Colonic mucosa (tissue), 4 donors: ENCODE results near the gene RAPGEF5. TPM values are rescaled to one million over a fixed set of nuclear protein-coding genes. Genes with fewer than 3 reads are reported as not detected.

Source experiments
- DNase-seq: peaks from one replicate; pipeline ENCODE4 v3.0.0-alpha.2; 2020
- H3K27ac ChIP-seq: fragments of 200-600 bp; one replicate; pipeline ENCODE4 v1.8.0; 2021
- H3K27me3 ChIP-seq: fragments of 200-600 bp; one replicate; pipeline ENCODE4 v1.8.0; 2021
- H3K36me3 ChIP-seq: fragments of 200-600 bp; one replicate; pipeline ENCODE4 v1.8.0; 2021
- H3K4me1 ChIP-seq: fragments of 200-600 bp; one replicate; pipeline ENCODE4 v1.8.0; 2021; ENCODE audit warnings: mild to moderate bottlenecking
- H3K4me3 ChIP-seq: fragments of 200-600 bp; one replicate; pipeline ENCODE4 v1.8.0; 2021
- H3K9ac ChIP-seq, 2 donors: one replicate each; pipeline ENCODE4 v1.7.0; 2013; ENCODE audit warnings: control low read depth in 2 of 2, low read depth in 2 of 2, low read length in 2 of 2
- H3K9me3 ChIP-seq: fragments of 200-600 bp; one replicate; pipeline ENCODE4 v1.8.0; 2021
- CTCF ChIP-seq: fragments of 200-600 bp; IDR thresholded peaks from one replicate; pipeline ENCODE4 v1.8.0; 2022; ENCODE audit warnings: antibody characterized with exemption, mild to moderate bottlenecking
- intact Hi-C: fragments of 100-400 bp; cut with DNase I; formaldehyde crosslinking; loops from one replicate; pipeline ENCODE4 v1.14.1; 2022
- total RNA-seq, 2 donors: library from RNA; stranded (reverse); fragmentation: NEBNext Ultra II Directional in 1 of 2; extraction: Animal tissue kit (Norgen Biotek cat#: 25700) in 1 of 2; gene quantifications; one replicate each; pipeline ENCODE4 v1.2.1, GENCODE V29; 2021
- donor health status: healthy.
- donor health status: DM: no; HTN: no; CAD: no.
- donor health status: DM: no; HTN: no; CAD: no.

RAPGEF5 gene
- total RNA-seq, 2 donors from 2014 or later, result 39.9 to 42.2 TPM

- H3K9ac ChIP-seq, result no peak overlapping the region
- DNase-seq, result no peak
- no peak overlapping the region for H3K27ac ChIP-seq
- H3K4me3 ChIP-seq, result no peak overlapping the region
- no peak for TF ChIP-seq CTCF
- intact Hi-C loops, result no loop called here
- no peaks in the 10 kb centered on the region for H3K27me3 ChIP-seq
- H3K36me3 ChIP-seq, result no peaks in the 10 kb centered on the region
- no peaks in the 10 kb centered on the region for H3K9me3 ChIP-seq
- H3K4me1 ChIP-seq, result peaks cover 3% of the 10 kb centered on the region
These were observed 86.6 kb downstream of the RAPGEF5 start for GRCh38 chr7:22270371-22270770.

GRCh38 chr7:22269963-22270362 lies 87.0 kb downstream of the RAPGEF5 start:
- TF ChIP-seq CTCF, result no peak
- H3K27me3 ChIP-seq, result no peaks in the 10 kb centered on the region
- no peaks in the 10 kb centered on the region for H3K36me3 ChIP-seq
- intact Hi-C loops, result no loop called here
- H3K4me3 ChIP-seq, result no peak overlapping the region
- DNase-seq, result peak; percentile 91
- peak overlapping the region; percentile 29 for H3K27ac ChIP-seq
- H3K4me1 ChIP-seq, result peaks cover 3% of the 10 kb centered on the region
- H3K9ac ChIP-seq, result no peak overlapping the region
- no peaks in the 10 kb centered on the region for H3K9me3 ChIP-seq

- Histone ChIP-seq H3K9ac (no peak overlapping the region), H3K9me3 (no peaks in the 10 kb centered on the region), H3K27ac (no peak overlapping the region), H3K4me1 (peaks cover 3% of the 10 kb centered on the region), H3K36me3 (no peaks in the 10 kb centered on the region), H3K27me3 (no peaks in the 10 kb centered on the region), H3K4me3 (no peak overlapping the region)
- DNase-seq, result no peak
- no peak for TF ChIP-seq CTCF
- intact Hi-C loops, result no loop called here
These were observed 88.0 kb downstream of the RAPGEF5 start for GRCh38 chr7:22268884-22269421.

GRCh38 chr7:22267930-22268615 lies 88.9 kb downstream of the RAPGEF5 start:
- intact Hi-C loops, result no loop called here
- Histone ChIP-seq H3K4me1 (peaks cover 3% of the 10 kb centered on the region), H3K27ac (no peak overlapping the region), H3K9ac (no peak overlapping the region), H3K9me3 (no peaks in the 10 kb centered on the region), H3K27me3 (no peaks in the 10 kb centered on the region), H3K4me3 (no peak overlapping the region), H3K36me3 (no peaks in the 10 kb centered on the region)
- TF ChIP-seq CTCF, result no peak
- DNase-seq, result no peak

- intact Hi-C loops, result no loop called here
- H3K4me3 ChIP-seq, result no peak overlapping the region
- no peak for TF ChIP-seq CTCF
- no peaks in the 10 kb centered on the region for H3K4me1 ChIP-seq
- no peaks in the 10 kb centered on the region for H3K36me3 ChIP-seq
- no peak overlapping the region for H3K27ac ChIP-seq
- H3K9ac ChIP-seq, result no peak overlapping the region
- no peak for DNase-seq
- no peaks in the 10 kb centered on the region for H3K9me3 ChIP-seq
- no peaks in the 10 kb centered on the region for H3K27me3 ChIP-seq
These were observed 94.4 kb downstream of the RAPGEF5 start for GRCh38 chr7:22262538-22262937.
